HepG2 (cell line): ENCODE results near the gene IKZF3. TPM values are rescaled to one million over a fixed set of nuclear protein-coding genes. Genes with fewer than 3 reads are reported as not detected.

Experiments used
- ATAC-seq: fragments of 200-7000 bp; cut with Tn5 transposase; 3 replicates; pipeline ENCODE4 v1.9.1; 2020; ENCODE audit warnings: mild to moderate bottlenecking, moderate library complexity
- BruUV-seq: library from RNA; stranded (reverse); fragments of 400-500 nt; replicated peaks from 2 replicates; lab custom pipeline; 2021; lab: Mats Ljungman, UMichigan
- CTCF ChIA-PET: fragments of 300-600 bp; formaldehyde crosslinking; extraction: SDS; loops from one replicate; lab custom pipeline; 2021; ENCODE audit warnings: low total read pairs, inconsistent platforms, low intra/inter-chr PET ratio; lab: Yijun Ruan, JAX
- POLR2A ChIA-PET: fragments of 350-600 bp; sonication (Branson Sonifier 250); formaldehyde crosslinking; loops from one replicate; lab custom pipeline; 2020; ENCODE audit warnings: antibody characterized with exemption, inconsistent platforms; lab: Yijun Ruan, JAX
- DNase-seq: peaks from one replicate; pipeline ENCODE4 v3.0.0-alpha.2; 2015; ENCODE audit warnings: low spot score
- FAIRE-seq: peaks from 3 replicates; lab custom pipeline; 2011; peaks lifted over from hg19 to GRCh38; lab: Jason Lieb, UNC
- H2AFZ ChIP-seq: one replicate; pipeline ENCODE4 v1.6.1; 2011; ENCODE audit warnings: low read length, inconsistent platforms
- H3K27ac ChIP-seq: fragments of 300-600 bp; 3 replicates; pipeline ENCODE4 v1.8.0; 2011; ENCODE audit warnings: mixed run types, mild to moderate bottlenecking, mixed read lengths, low read length, inconsistent platforms; ENCODE audit not compliant: insufficient read depth; ENCODE audit errors: extremely low read length
- H3K27me3 ChIP-seq, 2 experiments: fragments of 200-600 bp in 1 of 2; 2 replicates in 1 of 2; 3 replicates in 1 of 2; pipeline versions ENCODE4 v1.6.0 to v1.8.0; 2011; ENCODE audit warnings: low read length in 2 of 2, mild to moderate bottlenecking in 2 of 2, moderate library complexity in 2 of 2, inconsistent platforms in 1 of 2; ENCODE audit not compliant: insufficient read depth in 2 of 2, control insufficient read depth in 1 of 2
- H3K36me3 ChIP-seq, 2 experiments: fragments of 200-600 bp in 1 of 2; replicated peaks in 1 of 2; 2 replicates in 1 of 2; 3 replicates in 1 of 2; pipeline versions ENCODE4 v1.5.1 to v1.8.0; 2011; ENCODE audit warnings: low read length in 2 of 2, inconsistent platforms in 1 of 2; ENCODE audit not compliant: insufficient read depth in 2 of 2, control insufficient read depth in 1 of 2
- H3K4me1 ChIP-seq: 2 replicates; pipeline ENCODE4 v1.5.1; 2012; ENCODE audit warnings: low read length, inconsistent platforms; ENCODE audit not compliant: insufficient read depth
- H3K4me2 ChIP-seq: 2 replicates; pipeline ENCODE4 v1.6.0; 2011; ENCODE audit warnings: low read depth, low read length, inconsistent platforms
- H3K4me3 ChIP-seq, 3 experiments: fragments of 200-600 bp in 1 of 3; sonication (generic), shearing (Covaris generic) in 1 of 3; replicated peaks in 1 of 3; 2 replicates each; pipeline ENCODE4 v1.5.1; 2011 to 2016; ENCODE audit warnings: low read length in 3 of 3, inconsistent platforms in 2 of 3, low read depth in 2 of 3, mild to moderate bottlenecking in 2 of 3, control low read depth in 1 of 3, mixed read lengths in 1 of 3; ENCODE audit not compliant: insufficient read depth in 1 of 3
- H3K79me2 ChIP-seq: one replicate; pipeline ENCODE4 v1.6.1; 2011; ENCODE audit warnings: low read length, inconsistent platforms; ENCODE audit not compliant: insufficient read depth
- H3K9ac ChIP-seq: 2 replicates; pipeline ENCODE4 v1.6.0; 2011; ENCODE audit warnings: mild to moderate bottlenecking, low read depth, low read length, inconsistent platforms; ENCODE audit not compliant: insufficient read depth
- H3K9me3 ChIP-seq: 2 replicates; pipeline ENCODE4 v1.5.1; 2012; ENCODE audit warnings: mild to moderate bottlenecking, low read length
- H4K20me1 ChIP-seq: 2 replicates; pipeline ENCODE4 v1.6.0; 2011; ENCODE audit warnings: inconsistent platforms, mild to moderate bottlenecking, low read length, moderate library complexity; ENCODE audit not compliant: insufficient read depth
- CEBPG ChIP-seq: IDR thresholded peaks from 2 replicates; pipeline ENCODE4 v1.6.1; 2016
- JUNB ChIP-seq: sonication (generic); formaldehyde crosslinking; IDR thresholded peaks from 2 replicates; pipeline ENCODE4 v1.8.0; 2022; ENCODE audit warnings: missing genetic modification reagents, mild to moderate bottlenecking, borderline replicate concordance
- NR2F1 ChIP-seq, 2 experiments: fragments of 450-650 bp in 1 of 2; formaldehyde crosslinking in 1 of 2; IDR thresholded peaks; 2 replicates each; pipeline versions ENCODE4 v1.5.0 to v1.6.1; 2016 to 2020; ENCODE audit warnings: mild to moderate bottlenecking in 1 of 2, missing compliant biosample characterization in 1 of 2, missing genetic modification reagents in 1 of 2, moderate library complexity in 1 of 2
- POLR2G ChIP-seq: fragments of 200-400 bp; formaldehyde crosslinking; IDR thresholded peaks from 2 replicates; pipeline ENCODE4 v1.6.1; 2018; ENCODE audit warnings: mild to moderate bottlenecking, low read depth, low read length, moderate library complexity
- SIX1 ChIP-seq: sonication (generic); formaldehyde crosslinking; IDR thresholded peaks from 2 replicates; pipeline ENCODE4 v1.4.0; 2020; ENCODE audit warnings: missing genetic modification reagents, borderline replicate concordance
- SNRNP70 ChIP-seq: fragments of 200-400 bp; formaldehyde crosslinking; IDR thresholded peaks from 2 replicates; pipeline ENCODE4 v1.6.1; 2017; ENCODE audit warnings: mild to moderate bottlenecking, low read depth, low read length, moderate library complexity
- XBP1 ChIP-seq: sonication (generic); formaldehyde crosslinking; IDR thresholded peaks from 2 replicates; pipeline ENCODE4 v1.5.0; 2020; ENCODE audit warnings: missing genetic modification reagents
- ZMYM3 ChIP-seq: sonication (generic); formaldehyde crosslinking; IDR thresholded peaks from 2 replicates; pipeline ENCODE4 v1.5.1; 2020; ENCODE audit warnings: mild to moderate bottlenecking, missing genetic modification reagents
- in situ Hi-C: cut with HindIII; loops from 2 replicates; pipeline ENCODE4 v1.10.0; 2017; ENCODE audit warnings: low pct_unique_long_range_greater_than_20kb; ENCODE audit not compliant: extremely low pct_ligation_motif_present
- intact Hi-C: fragments of 100-400 bp; cut with micrococcal nuclease; formaldehyde crosslinking; loops from one replicate; pipeline ENCODE4 v1.10.0; 2022; ENCODE audit not compliant: unreplicated experiment
- polyA plus RNA-seq, 8 experiments: library from polyadenylated mRNA; depleted of rRNA in 3 of 8; stranded (reverse) in 7 of 8; unstranded in 1 of 8; fragments of >200 nt; fragmentation: Illumina TruSeq in 4 of 8; extraction: Trizol in 4 of 8; gene quantifications; 2 replicates each; pipeline versions ENCODE4 v1.2.1 to v1.2.3, GENCODE V29; 2011 to 2016; ENCODE audit warnings: low read depth in 4 of 8, missing spikeins in 1 of 8, mixed read lengths in 1 of 8; ENCODE audit not compliant: insufficient read depth in 1 of 8
- total RNA-seq, 5 experiments: library from RNA; depleted of rRNA; stranded (reverse); fragments of >200 nt; fragmentation: Illumina TruSeq; extraction: Trizol; gene quantifications; 2 replicates each; pipeline ENCODE4 v1.2.3, GENCODE V29; 2016; ENCODE audit warnings: low read depth in 1 of 5
- TF ChIP-seq, protein P1 (sequence below): sonication (generic); formaldehyde crosslinking; conservative IDR thresholded peaks from 2 replicates; pipeline ENCODE4 v1.8.0; 2022; ENCODE audit warnings: missing genetic modification reagents
- TF ChIP-seq, protein P2 (sequence below): sonication (generic); formaldehyde crosslinking; IDR thresholded peaks from 2 replicates; pipeline ENCODE4 v1.5.1; 2020; ENCODE audit warnings: missing genetic modification reagents, mild to moderate bottlenecking, borderline replicate concordance

The IKZF3 gene
- total and polyA plus RNA-seq, 2 of the 13 experiments (the other 11 are each of a cell fraction or from before 2014, with no cell fraction given), result not detected

DNA sequence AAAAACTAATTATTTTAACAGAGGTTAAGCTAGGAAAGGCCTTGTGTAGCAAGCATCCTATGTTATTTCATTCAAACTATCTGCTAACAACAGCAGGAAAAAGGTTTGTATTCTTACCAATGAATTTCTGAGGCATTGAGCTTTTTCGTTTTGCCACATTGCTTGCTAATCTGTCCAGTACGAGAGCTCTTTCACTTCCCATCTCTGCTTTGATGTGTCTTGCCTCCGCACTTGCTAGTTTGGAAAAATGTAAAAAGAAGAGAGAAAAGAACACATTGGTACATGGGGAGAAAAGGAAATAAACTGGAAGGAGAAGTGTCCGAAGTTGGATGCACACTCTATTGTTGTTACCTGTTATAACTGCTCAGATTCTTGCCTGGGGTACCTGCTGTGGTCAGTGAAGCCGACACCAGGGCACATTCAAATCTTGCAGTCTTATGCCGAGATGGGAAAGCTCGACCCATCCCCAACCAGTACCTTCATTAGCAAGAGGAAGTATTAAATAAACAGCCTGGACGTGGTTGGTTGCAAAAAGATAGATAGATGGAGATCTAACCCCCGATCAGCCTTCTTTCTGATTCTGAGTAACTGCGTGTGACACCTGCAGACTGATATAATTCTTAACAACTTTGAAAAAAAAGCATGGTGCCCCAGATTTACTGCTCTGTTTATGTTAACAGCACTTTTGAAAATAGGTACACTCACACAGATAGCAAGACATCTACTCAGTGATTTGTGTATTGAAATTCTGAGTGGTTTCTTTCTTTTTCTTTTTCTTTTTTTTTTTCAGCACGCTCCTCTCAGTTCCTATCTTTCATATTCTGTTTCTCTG is 86.4 kb downstream of the IKZF3 start (continued):
- TF ChIP-seq, protein P1, sequence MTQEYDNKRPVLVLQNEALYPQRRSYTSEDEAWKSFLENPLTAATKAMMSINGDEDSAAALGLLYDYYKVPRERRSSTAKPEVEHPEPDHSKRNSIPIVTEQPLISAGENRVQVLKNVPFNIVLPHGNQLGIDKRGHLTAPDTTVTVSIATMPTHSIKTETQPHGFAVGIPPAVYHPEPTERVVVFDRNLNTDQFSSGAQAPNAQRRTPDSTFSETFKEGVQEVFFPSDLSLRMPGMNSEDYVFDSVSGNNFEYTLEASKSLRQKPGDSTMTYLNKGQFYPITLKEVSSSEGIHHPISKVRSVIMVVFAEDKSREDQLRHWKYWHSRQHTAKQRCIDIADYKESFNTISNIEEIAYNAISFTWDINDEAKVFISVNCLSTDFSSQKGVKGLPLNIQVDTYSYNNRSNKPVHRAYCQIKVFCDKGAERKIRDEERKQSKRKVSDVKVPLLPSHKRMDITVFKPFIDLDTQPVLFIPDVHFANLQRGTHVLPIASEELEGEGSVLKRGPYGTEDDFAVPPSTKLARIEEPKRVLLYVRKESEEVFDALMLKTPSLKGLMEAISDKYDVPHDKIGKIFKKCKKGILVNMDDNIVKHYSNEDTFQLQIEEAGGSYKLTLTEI (CRISPR knock-in tag), result no peak

GRCh38 chr17:39776252-39776651 is 87.9 kb downstream of the IKZF3 start:
- in situ Hi-C loops, result no loop called here
- BruUV-seq, result no TSS peak
- H3K27me3 ChIP-seq, result peaks cover 0 to 45% of the 10 kb centered on the region in 2 experiments; a peak in 3 of 5 replicates
- no peak overlapping the region for H2AFZ ChIP-seq
- no peak overlapping the region for H3K9ac ChIP-seq
- ATAC-seq, result no peak
- no peak for FAIRE-seq
- CTCF ChIA-PET, result no interaction called here
- H3K9me3 ChIP-seq, result no peaks in the 10 kb centered on the region
- intact Hi-C loops, result loop anchor here (10.0 kb wide), 1 partner anchor 89 kb away; the partner anchor contains the start of genes IKZF3 and ZPBP2
- H3K27ac ChIP-seq, result no peak overlapping the region
- H4K20me1 ChIP-seq, result no peaks in the 10 kb centered on the region
- H3K36me3 ChIP-seq, result no peaks in the 10 kb centered on the region
- no peak overlapping the region for H3K4me2 ChIP-seq
- no peak overlapping the region for H3K4me3 ChIP-seq
- H3K79me2 ChIP-seq, result no peaks in the 10 kb centered on the region
- no peak for DNase-seq
- H3K4me1 ChIP-seq, result no peaks in the 10 kb centered on the region
- POLR2A ChIA-PET, result no interaction called here
- no peak for TF ChIP-seq ZMYM3
- TF ChIP-seq XBP1 (CRISPR knock-in tag), result no peak
- no peak for TF ChIP-seq SIX1 (CRISPR knock-in tag)
- no peak for TF ChIP-seq POLR2G
- TF ChIP-seq, protein P2, sequence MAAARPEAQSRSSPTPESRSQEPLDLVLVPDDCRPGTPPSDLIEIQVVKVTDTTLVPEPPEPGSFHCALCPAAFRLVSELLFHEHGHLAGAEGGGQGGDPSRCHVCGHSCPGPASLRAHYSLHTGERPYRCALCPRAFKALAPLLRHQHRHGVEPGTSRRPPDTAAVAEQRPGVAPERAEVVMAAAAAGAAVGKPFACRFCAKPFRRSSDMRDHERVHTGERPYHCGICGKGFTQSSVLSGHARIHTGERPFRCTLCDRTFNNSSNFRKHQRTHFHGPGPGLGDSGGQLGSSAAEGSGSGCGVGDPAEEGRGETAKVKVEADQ (CRISPR knock-in tag), result no peak
- no peak for TF ChIP-seq SNRNP70
- TF ChIP-seq NR2F1 (CRISPR knock-in tag; IDR thresholded peaks at IDR 0.05), result no peak
- TF ChIP-seq CEBPG (CRISPR knock-in tag), result no peak
- no peak for TF ChIP-seq JUNB (CRISPR knock-in tag)
